Glomerular visceral epithelial cell (primary cell): Measurements from ENCODE around the gene SNX32.
"Not testable (repeated sequence)": the region's sequence is repeated elsewhere in the genome, so short reads cannot be mapped to it uniquely, and the experiment has no call there.

ENCODE experiments used
- DNase-seq: peaks from one replicate; pipeline ENCODE4 v3.0.0-alpha.2; 2016; ENCODE audit errors: extremely low spot score

SNX32 gene

DNA sequence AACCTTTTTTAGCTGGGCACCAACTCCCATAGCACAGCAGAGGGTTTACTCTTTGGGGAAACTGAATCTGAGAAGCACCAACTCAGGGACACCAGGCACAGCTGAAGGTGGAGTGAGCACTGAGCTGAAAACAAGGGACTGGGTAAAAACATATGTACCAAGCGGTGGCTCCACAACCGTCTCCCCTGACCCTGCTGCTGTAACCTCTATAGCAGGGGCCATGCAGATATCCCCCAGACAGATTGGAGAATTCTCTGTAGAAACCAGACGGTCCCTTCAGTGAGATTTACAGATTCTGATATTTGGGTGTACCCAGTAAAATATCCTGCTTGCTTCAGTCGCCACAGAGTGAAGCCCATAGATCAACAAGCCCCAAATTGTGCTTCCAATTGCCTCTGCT lies 4.3 kb upstream of the SNX32 start:
- DNase-seq: no peak

DNA sequence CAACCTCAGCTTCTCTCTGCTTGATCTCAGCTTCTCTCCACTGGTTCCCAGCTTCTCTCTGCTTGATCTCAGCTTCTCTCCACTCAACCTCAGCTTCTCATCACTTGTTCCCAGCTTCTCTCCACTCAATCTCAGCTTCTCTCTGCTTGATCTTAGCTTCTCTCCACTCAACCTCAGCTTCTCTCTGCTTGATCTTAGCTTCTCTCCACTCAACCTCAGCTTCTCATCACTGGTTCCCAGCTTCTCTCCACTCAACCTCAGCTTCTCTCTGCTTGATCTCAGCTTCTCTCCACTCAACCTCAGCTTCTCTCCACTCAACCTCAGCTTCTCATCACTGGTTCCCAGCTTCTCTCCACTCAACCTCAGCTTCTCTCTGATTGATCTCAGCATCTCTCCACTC lies 1.5 kb upstream of the SNX32 start:
- DNase-seq: not testable (repeated sequence)

DNA sequence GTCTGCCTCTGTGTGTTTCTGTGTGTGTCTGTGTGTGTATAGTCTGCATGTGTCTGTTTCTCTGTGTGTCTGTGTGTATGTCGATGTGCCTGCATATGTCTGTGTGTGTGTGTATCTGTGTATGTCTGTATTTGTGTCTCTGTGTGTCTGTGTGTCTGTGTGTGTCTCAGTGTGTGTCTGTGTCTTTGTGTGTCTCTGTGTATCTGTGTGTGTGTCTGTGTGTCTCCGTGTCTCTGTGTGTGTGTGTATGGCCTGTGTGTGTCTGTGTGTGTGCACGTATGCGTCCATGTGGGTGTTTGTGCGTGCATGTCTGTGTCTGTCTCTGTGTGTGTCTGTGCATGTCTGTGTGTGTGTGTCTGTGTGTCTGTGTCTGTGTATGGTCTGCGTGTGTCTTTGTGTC lies 439 bp downstream of the SNX32 start:
- no peak for DNase-seq

GRCh38 chr11:65842144-65842543 lies 8.4 kb downstream of the SNX32 start:
- no peak for DNase-seq

DNA sequence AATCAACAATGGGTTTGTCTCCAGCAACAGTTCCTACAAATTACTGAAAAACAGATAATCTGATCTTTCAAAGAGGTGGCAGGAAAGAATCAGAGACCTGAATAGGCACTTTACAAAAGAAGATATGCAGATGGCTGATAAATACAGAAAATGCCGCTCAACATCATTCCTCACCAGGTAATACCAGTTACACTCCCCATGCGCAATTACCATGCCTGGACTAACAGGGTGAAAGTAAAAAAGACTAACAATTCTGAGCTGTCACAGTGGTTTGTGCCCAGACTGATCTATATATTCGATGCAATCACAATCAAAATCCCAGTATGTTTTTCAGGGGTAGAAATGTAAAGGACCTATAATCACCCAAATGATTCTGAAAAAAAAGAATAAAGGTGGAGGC lies 10.0 kb downstream of the SNX32 start:
- no peak for DNase-seq

- no peak for DNase-seq
These were observed 10.6 kb downstream of the SNX32 start for GRCh38 chr11:65844231-65844872.

GRCh38 chr11:65847746-65848145 lies 14.0 kb downstream of the SNX32 start:
- DNase-seq: no peak

DNA sequence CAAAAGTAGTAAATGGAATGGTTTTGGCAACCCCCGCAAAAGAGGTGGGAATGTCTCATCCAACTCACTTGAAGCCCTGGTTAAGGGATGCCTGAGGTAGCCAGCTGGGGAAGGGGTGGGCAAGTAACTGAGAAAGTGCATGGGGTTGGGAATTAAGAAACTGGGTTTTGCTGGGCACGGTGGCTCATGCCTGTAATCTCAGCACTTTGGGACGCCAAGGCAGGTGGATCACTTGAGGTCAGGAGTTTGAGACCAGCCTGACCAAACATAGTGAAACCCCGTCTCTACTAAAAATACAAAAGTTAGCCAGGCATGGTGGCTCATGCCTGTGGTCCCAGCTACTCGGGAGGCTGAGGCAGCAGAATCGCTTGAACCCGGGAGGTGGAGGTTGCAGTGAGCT lies 14.9 kb downstream of the SNX32 start:
- DNase-seq: not testable (repeated sequence)

- no peak for DNase-seq
These were observed 15.6 kb downstream of the SNX32 start for GRCh38 chr11:65849366-65849765.

DNA sequence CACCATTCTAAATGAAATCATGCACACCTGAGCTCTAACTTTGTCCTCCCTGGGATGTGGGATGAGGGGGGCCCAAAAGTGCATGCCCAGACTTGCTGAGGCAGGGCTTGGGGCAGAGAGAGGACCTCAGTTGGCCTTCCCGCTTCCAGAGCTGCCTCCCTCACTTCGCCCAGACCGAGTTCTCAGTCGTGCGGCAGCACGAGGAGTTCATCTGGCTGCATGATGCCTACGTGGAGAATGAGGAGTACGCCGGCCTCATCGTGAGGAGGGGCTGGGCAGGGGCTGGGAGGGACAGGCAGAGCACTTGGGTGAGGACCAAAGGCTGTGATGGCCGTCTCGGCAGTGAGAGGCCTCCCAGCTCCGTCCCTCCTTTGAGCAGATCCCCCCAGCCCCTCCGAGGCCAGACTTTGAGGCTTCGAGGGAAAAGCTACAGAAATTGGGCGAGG lies 16.0 kb downstream of the SNX32 start:
- no peak for DNase-seq

GRCh38 chr11:65850217-65851082 lies 16.7 kb downstream of the SNX32 start:
- DNase-seq: no peak

DNA sequence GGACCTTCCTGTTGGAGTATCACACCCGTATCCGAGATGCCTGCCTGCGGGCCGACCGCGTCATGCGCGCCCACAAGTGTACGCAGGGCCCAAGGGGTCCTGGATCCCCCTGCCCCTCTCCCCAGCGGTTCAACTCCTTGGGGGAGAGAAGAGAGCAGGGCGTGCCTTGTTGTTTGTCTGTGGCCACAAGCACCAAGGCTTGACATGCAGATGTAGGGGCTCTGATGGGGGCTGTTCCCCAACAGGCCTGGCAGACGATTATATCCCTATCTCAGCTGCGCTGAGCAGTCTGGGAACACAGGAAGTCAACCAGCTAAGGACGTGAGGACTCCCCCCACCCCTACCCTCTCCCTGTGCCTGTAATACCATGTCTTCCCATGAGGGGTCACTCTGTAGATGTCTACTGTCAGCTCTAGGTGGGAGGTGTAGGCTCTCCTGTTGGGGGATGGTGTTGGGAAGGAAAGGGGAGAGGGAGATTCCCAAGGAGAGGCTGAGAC lies 17.4 kb downstream of the SNX32 start:
- no peak for DNase-seq

DNA sequence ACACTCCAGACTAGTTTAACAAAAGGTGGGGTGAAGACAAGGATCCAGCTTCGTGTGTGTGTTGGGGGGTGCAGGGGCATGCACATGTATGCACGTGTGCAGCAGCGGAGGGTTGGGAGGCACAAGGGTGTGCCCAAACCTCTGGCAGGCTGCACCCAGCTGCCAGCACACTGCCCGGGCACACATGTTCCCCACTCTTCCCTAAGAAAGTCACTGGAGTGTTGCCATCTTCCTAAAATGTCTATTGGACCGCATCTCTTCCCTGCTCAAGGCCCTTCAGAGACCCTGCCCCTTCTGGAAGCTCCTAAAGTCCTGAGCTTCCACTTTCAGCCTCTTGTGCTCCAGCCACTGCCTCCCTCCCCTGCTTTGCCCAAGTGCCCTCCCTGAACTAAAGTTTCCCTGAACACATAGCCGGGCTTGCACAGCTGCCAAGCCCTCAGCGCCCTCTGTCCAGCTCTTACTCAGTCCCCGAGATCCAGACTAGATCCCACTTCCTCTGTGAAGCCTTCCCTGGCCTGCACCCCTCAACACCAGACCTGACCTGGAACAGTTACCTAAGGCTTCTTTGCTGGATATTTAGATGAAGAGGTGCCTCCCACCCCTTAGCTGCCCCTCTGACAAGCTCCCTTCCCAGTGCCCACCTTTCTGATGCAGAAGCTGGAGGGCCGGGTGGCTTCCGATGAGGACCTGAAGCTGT lies 18.2 kb downstream of the SNX32 start:
- no peak for DNase-seq

- no peak for DNase-seq
These were observed 18.9 kb downstream of the SNX32 start for GRCh38 chr11:65852508-65853245.

DNA sequence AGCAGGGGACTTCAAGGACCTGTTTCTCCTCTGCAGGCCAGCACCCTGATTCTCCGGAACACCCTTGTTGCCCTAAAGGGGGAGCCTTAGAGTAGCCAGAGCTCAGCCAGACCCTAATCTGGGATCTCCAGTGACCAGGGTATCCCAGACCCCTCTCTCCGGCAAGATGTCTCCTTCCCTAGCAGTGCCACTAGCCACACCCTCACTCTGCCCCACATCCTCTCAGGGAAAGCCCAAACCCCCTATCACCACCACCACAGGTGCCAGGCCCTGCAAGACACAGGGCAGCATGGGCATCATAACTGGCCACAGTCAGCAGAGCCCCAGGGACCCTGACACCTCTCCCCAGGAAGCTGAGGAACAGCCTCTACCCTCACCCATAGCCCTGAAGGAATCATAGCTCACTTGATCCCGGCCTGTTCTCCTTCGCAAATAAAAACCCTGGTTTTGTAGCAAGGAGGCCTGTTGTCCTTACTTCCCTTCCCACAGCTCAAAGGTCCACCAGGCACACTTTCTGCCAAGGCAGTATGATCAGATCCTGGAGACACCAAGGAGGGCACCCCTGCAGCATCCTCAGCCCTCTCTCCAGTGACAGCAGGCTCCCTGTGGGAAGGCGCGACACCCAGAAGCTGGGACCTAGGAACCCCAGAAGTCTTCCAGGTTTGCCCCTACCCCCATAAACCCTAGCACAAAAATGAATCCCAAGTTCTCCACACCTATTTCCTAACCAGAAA lies 19.6 kb downstream of the SNX32 start:
- no peak for DNase-seq

- no peak for DNase-seq
These were observed 20.4 kb downstream of the SNX32 start for GRCh38 chr11:65854161-65854592.

DNA sequence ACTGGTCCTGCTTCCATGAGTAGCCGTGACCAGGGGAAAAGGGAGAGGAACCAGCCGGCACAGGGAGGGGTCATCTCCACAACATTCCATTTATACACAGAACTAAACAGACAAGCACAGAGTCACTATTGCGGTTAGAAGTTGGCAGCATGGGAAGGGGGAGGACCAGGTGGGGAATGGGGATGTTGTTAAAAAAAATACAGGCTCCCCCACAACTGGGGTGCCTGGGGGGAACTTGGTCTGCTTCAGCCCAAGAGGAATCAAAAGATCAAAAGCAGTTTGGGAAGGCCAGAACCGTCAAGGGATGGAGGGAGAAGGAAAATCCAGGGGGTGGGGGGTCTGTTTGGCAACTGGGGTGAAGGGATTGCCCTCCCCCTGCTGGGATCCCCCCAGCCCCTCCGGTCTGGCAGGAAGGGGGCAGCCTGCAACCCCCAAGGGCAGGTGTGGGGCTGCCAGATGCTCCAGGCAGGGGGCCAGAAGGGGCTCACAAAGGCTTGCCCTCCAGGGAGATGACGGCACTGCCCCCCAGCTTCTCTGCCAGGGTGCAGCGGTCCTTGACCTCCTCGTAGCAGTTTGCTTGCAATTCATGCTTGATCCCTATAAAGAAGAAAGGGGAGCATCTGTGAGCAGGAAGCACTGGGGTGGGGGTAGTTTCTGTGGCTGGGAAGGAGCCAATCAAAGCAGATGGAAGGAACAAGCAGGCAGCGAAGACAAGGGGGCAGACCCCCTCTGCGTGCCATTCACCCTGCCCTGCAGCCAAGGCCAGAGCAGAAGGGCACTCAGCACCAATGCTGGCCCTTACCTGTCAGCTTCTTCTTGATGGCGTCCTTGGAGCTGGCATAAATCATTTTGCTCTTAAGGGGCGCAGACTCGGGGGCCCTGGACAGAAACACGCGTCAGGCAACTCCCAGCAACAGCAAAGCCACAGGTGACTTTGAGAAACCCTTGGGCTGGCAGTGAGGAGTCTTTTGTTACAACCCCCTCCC lies 21.4 kb downstream of the SNX32 start:
- DNase-seq: no peak

DNA sequence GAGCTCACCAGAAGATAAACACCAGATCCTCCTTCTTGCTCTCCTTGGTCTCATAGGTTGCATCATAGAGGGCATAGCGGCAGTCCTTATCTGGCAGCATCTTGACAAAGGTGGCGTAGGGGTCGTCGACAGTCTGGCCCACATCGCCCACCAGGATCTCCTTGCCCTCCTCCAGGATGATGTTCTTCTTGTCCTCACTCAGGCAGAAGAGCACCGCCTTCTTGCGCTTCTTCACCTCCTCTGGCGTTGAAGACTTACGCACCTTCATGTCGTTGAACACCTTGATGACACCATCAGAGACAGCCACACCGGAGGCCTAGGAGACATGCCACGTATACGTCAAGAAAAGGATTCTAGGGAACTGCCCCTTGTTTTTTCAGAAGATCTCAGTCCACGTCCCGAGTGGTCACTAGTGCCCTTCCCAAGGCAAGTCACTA lies 22.2 kb downstream of the SNX32 start:
- DNase-seq: no peak

- peak; percentile 60 for DNase-seq
These were observed 23.1 kb downstream of the SNX32 start for GRCh38 chr11:65856689-65857499.
